SKM-1 treated with dmso at 0.1 percent for 144 hours (cell line): ENCODE results near the gene VPS37B.
"Not testable (repeated sequence)": the region's sequence is repeated elsewhere in the genome, so short reads cannot be mapped to it uniquely, and the experiment has no call there.

Experiments used
- DNase-seq: peaks from one replicate; lab custom pipeline; 2025; ENCODE audit not compliant: unreplicated experiment; lab: John Stamatoyannopoulos, UW

VPS37B gene

GRCh38 chr12:122895704-122896636 is at the start of gene VPS37B:
Gene VPS37B, minus strand, starts transcription at chr12:122896124. Its CDS starts 62 bp downstream, at chr12:122896062.
- DNase-seq: no peak

- DNase-seq: no peak
Observed at GRCh38 chr12:122944605-122945592, 49.0 kb upstream of the VPS37B start.

GRCh38 chr12:122943196-122943595 is 47.3 kb upstream of the VPS37B start:
- no peak for DNase-seq

GRCh38 chr12:122942637-122943036 is 46.7 kb upstream of the VPS37B start:
- no peak for DNase-seq

- not testable (repeated sequence) for DNase-seq
Observed at GRCh38 chr12:122941351-122941750, 45.4 kb upstream of the VPS37B start.

- no peak for DNase-seq
Observed at GRCh38 chr12:122939125-122939524, 43.2 kb upstream of the VPS37B start.

GRCh38 chr12:122937622-122938091 is 41.7 kb upstream of the VPS37B start:
- DNase-seq: no peak

- no peak for DNase-seq
Observed at GRCh38 chr12:122935318-122935717, 39.4 kb upstream of the VPS37B start.

- DNase-seq: no peak
Observed at GRCh38 chr12:122934722-122935121, 38.8 kb upstream of the VPS37B start.

- no peak for DNase-seq
Observed at GRCh38 chr12:122932207-122932606, 36.3 kb upstream of the VPS37B start.

GRCh38 chr12:122929812-122930211 is 33.9 kb upstream of the VPS37B start:
- no peak for DNase-seq

- no peak for DNase-seq
Observed at GRCh38 chr12:122929148-122929538, 33.2 kb upstream of the VPS37B start.

- no peak for DNase-seq
Observed at GRCh38 chr12:122928404-122929147, 32.7 kb upstream of the VPS37B start.

GRCh38 chr12:122927756-122928403 is 32.0 kb upstream of the VPS37B start:
- no peak for DNase-seq

- DNase-seq: no peak
Observed at GRCh38 chr12:122921917-122922316, 26.0 kb upstream of the VPS37B start.

- no peak for DNase-seq
Observed at GRCh38 chr12:122920687-122921086, 24.8 kb upstream of the VPS37B start.

- no peak for DNase-seq
Observed at GRCh38 chr12:122918827-122919226, 22.9 kb upstream of the VPS37B start.

GRCh38 chr12:122917507-122918121 is 21.7 kb upstream of the VPS37B start:
- no peak for DNase-seq

GRCh38 chr12:122909442-122910288 is 13.7 kb upstream of the VPS37B start:
- DNase-seq: no peak
